GM19395 (cell line): ENCODE results near the gene AMPD3.

Experiments used
- ATAC-seq: cut with Tn5 transposase; IDR thresholded peaks from one replicate; pipeline ENCODE4 v1.9.1; 2021; ENCODE audit warnings: mild to moderate bottlenecking, moderate library complexity; ENCODE audit not compliant: unreplicated experiment

Gene AMPD3

DNA sequence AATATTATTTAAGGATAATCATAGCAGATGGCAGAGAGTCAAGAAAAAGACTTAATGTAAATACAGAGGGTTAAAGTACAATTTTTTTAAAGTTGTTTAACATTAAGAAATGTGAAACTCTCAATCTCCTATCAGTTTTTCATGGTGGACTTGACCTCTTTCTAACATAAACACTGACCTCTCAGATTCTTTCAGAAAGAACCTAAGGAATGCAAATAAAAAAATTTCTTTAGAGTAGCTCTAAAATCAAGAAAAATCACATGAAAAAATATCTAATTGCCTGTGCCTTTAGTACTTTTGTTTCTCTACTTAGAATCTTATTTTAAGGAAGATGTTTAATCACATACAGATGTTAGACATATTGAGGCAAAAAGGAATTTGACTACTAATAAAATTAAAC is 73.1 kb downstream of the AMPD3 start:
- no peak for ATAC-seq

DNA sequence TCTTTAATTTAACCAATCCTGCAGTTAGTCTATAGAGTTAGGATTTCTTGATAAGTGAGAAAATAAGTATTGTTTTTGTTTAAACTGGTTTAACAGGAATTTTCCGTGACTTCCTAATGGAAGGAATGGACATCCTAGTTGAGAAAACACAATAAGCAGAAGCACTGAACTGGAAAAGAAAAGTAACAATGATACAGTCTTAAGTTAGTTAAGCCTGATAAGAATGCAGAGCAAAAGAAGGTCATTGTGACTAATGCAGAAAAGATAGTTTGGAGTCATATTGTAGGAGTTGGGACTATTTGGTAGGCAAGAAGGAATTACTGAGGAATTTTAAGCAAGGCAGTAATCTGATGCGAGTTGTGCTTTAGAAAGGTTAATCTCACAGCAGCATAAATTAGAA is 74.2 kb downstream of the AMPD3 start:
- no peak for ATAC-seq

GRCh38 chr11:10532526-10532925 is 77.5 kb downstream of the AMPD3 start:
- ATAC-seq = no peak

- no peak for ATAC-seq
These were observed 78.3 kb downstream of the AMPD3 start for GRCh38 chr11:10533323-10533722.

DNA sequence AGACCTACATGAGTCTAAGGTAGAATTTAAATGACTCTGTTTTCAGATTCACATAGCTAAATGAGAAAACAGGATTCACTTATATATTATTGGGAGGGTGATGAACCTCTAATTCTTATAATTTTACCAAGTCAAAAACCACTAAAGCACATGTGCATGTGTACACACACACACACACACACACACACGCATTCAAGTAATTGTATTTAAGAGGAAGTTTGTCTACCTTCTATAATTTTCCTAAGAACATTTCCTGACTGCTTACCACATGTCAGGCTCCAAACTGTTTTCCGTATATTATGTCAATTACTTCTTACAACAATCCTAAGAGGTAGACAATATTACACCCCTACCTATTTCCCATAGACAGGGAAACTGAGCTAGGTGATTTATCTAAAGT is 79.3 kb downstream of the AMPD3 start:
- ATAC-seq = no peak

DNA sequence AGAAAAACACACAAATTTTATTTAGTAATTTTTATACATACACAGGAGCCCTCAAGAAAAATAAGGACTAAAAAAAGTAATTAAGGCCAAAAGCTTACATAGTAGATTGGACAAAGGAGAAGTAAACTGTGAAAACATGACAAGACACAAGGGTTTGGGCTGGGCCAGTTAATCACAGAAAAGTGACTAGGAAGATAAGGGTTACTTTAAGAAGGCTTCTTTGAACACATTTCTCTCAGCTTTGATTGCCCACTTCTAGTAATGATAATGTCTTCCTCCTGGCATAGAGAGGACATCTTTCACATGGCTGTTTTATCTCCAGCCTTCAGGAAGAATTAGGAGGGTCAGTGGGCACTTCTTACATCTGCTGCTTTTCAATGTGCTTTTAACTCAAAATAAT is 82.5 kb downstream of the AMPD3 start:
- ATAC-seq = no peak

DNA sequence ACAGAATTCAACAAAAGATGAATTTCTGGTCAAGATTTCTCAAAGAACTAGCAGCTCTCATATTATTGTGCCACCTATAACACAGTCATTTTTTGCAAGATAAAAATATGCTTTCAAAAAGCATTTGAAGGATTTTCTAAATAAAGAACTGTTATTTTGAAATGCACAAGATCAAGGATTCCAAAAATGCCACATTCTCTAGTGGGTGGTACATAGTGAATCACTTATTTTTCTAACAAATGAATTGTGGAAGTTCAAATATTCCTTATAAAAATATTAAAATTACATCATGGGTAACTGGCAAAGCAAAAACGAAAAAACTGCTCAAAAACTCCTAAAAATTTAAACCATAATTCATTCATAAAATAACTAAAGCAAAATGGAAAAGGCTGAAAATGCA is 83.9 kb downstream of the AMPD3 start:
- ATAC-seq = no peak

GRCh38 chr11:10539339-10539738 is 84.3 kb downstream of the AMPD3 start:
- no peak for ATAC-seq

GRCh38 chr11:10540546-10540914 is 85.5 kb downstream of the AMPD3 start:
- ATAC-seq = peak; percentile 35

DNA sequence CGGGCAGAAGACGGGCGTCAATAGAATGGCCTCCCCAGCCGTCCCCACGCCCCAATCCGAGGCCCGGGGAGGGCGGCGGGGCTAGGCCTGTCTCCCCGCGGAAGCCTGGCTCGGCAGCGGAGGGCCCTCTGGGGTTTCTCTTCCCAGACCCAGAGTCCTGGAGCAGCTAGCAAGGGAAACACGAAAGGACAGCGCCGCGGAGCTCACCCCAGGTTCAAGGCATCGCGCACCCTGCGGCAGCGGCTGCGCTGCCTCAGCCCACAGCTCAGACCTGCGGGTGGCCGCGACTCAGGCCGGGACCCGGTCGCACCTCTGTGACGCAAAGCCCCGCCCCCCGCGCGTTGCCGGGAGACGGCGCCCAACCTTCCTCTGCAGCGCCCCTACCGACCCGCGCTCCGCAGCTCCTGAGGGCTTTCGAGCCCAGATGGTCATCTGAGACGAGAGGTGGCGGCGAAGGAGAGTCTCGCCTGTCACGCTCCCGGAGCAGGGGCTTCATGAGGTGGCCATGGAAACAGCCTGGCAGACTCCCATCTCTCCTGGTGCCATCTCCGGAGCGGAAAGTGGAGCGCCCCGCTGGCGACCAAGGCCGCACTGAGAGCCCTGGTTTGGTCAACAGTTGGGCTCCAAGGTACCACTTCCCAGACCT is 86.0 kb downstream of the AMPD3 start, which contains the start of gene RNF141:
Gene RNF141 (minus strand): TSS at position 273 of the 646 bp plus-strand sequence. CDS start 7,029 bp downstream, outside the sequence.
- peak; percentile 99 for ATAC-seq

GRCh38 chr11:10541561-10541930 is 86.5 kb downstream of the AMPD3 start:
- no peak for ATAC-seq

GRCh38 chr11:10542776-10543175 is 87.7 kb downstream of the AMPD3 start:
- no peak for ATAC-seq

DNA sequence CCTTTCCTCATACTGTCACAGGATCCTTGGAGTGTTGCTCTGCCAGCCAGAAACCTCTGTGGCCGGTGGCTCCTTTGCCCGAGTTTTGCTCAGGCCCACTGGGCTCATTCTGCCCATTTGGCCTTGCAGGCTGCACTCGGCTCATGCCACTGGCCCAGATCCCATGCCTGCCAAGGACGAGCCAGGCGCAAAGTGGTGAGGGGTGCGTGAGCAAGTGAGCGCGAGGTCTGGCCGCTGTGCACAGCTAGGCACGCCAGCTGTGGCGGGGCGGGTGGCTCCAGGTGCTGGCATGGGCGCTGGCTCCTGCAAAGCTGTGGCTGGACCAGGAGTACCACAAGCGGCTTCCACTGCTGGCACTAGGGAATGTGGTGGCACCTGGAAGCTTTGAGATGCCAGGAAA is 88.7 kb downstream of the AMPD3 start:
- ATAC-seq = no peak

DNA sequence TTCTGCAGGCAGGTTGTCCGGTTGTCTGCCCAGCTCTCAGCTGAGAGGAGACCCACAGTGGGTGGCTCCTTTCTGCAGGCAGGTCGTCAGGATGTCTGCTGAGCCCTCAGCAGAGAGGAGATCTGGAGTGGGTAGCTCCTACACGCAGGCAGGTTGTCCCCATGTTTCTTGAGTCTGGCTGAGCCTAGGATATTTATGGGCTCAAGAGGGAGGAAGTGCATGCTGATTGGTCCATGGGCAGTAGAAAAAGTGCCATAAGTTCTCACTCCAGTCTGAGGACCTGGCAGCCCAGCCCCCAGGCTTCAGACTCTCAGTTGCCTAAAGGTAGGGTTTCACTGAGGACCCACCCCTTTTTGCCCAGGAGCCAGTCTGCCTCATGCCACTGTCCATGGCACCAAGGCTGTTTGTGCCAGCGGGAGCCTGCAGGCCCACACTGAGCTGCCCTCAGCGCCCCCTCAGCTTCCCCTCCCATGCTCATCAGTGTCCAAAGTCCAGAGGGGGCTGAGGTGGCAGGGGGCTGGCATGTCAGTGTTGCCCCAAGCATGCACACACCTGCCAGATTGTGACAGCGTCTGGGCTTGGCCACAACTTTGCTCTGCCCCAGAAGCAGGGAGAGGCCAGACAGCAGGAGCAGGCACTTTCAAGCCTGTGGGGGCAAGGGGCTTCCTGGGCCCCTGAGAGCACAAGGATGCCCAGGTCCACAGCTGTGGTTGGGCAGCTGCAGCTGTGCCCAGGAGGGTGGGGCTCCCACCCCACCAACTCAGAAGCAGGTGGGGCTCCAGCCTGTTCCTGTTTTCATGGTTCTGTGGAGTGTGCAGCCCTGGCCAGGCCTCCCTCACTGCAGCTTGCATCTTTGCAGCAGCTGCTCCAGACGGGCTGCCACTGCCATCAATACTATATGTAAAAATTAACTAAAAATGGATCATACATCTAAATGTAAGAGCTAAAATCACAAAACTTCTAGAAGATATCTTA is 89.7 kb downstream of the AMPD3 start:
- ATAC-seq = no peak

GRCh38 chr11:10550503-10551289 is 95.6 kb downstream of the AMPD3 start:
- ATAC-seq = no peak

DNA sequence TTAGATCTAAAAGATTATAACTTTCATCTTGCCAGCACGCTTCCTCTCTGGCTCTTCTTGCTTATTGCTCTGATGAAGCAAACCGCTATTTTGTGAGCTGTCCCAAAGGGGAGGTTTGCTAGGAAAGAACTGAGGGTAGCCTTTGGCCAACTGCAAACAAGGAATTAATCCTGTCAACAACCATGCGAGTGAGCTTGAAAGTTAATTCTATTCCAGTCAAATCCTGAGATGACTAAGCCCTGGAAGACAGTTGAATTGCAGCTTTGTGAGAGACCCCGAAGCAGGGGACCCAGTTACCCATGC is 96.2 kb downstream of the AMPD3 start:
- ATAC-seq = no peak

DNA sequence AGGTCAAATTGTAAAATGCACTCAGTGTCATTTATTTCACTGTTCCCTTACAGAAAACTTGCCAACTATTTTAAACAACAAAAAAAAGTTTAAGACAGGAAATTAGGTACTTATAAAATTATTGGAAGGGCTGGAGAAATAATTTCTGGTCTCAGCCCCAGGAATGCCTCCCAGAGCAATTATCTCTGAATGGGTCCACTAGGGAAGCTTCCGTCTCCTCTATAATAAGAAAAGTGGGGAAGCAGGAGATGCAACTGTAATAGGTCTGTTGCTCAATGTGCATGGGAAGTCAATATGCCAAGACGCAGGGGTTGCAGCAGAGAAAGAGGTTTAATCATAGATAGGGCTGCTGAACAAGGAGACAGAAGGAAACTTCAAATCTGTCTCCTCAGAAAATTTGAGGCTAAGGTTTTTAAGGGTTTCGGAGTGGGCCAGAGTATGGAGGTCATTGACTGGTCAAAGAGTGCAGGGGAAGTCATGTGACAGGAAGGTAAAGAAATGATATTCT is 96.8 kb downstream of the AMPD3 start:
- no peak for ATAC-seq

DNA sequence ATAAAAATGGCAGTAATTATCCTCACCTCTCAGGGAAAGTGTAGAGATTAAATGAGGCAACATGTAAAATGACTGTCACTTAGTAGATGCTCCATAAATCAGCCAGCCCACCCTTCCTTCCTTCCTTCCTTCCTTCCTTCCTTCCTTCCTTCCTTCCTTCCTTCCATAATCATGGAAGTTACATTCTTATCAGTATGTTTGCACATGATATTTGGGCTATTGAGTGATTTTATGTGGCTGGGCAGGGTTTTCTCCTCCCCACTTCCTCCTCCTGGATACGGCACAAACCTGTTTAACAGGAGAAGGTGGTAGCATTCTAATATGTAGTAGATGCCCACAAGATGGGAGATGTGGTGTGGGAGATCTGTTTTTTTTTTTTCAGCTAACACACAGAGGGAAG is 101.5 kb downstream of the AMPD3 start:
- ATAC-seq = no peak
